Activated T-cell treated with anti-CD3 and anti-CD28 coated beads for 48 hours (primary cell): ENCODE measurements around the gene PFKFB3.

ENCODE experiments used
- DNase-seq: peaks from one replicate; pipeline ENCODE4 v3.0.0-alpha.2; 2020; ENCODE audit warnings: low read depth

The PFKFB3 gene

DNA sequence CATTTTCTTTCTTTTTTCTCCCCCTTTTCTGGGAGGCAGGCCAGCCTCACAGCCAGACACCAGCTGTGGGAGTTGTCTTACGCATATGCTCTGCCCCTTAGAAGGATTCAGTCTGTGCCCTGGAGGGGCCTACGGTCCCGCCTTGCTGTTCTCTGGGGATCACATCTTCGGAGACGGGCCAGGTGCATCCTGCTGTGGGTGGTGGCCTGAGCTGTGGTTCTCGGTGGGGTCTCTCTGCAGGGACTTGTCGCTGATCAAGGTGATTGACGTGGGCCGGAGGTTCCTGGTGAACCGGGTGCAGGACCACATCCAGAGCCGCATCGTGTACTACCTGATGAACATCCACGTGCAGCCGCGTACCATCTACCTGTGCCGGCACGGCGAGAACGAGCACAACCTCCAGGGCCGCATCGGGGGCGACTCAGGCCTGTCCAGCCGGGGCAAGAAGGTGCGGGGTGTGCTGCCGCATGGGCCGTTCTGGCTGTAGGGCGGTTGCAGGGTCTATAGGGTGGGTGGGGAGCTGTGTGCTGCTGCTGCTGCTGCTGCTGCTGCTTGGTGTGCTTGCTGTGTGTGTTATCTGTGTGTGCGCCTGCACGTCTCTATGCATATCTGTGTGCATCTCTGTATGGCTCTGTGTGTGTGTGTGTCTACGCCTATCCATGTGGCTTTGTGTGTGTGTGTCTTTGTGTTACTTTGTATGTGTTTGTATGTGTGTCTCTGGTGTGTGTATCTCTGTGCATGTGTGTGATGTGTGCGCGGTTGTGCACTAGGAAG lies 17.9 kb downstream of the PFKFB3 start:
- no peak for DNase-seq

DNA sequence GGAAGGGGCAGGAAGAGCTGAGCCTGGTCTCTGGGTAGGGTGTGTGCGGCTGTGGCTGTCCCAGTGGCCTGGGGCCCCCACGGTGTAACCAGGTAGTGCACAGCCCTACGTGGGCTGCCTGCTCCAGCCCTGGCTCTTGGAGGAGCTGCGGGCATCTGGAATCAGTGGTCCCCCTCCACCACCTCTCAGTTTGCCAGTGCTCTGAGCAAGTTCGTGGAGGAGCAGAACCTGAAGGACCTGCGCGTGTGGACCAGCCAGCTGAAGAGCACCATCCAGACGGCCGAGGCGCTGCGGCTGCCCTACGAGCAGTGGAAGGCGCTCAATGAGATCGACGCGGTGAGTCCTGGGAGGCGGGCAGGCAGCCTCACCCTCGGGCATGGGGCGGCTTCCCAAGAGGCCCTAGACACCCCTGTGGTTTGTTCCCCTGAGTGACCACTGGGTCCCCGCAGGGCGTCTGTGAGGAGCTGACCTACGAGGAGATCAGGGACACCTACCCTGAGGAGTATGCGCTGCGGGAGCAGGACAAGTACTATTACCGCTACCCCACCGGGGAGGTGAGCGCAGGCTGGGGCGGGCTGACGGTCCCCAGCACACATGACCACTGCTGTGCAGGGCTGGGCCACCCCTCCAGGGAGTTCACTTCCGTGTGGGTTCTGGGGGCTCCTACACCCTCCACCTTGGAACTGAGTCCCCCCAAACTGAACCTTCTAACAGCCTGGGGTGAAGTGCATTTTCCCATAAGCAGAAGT lies 18.6 kb downstream of the PFKFB3 start:
- DNase-seq, result no peak

DNA sequence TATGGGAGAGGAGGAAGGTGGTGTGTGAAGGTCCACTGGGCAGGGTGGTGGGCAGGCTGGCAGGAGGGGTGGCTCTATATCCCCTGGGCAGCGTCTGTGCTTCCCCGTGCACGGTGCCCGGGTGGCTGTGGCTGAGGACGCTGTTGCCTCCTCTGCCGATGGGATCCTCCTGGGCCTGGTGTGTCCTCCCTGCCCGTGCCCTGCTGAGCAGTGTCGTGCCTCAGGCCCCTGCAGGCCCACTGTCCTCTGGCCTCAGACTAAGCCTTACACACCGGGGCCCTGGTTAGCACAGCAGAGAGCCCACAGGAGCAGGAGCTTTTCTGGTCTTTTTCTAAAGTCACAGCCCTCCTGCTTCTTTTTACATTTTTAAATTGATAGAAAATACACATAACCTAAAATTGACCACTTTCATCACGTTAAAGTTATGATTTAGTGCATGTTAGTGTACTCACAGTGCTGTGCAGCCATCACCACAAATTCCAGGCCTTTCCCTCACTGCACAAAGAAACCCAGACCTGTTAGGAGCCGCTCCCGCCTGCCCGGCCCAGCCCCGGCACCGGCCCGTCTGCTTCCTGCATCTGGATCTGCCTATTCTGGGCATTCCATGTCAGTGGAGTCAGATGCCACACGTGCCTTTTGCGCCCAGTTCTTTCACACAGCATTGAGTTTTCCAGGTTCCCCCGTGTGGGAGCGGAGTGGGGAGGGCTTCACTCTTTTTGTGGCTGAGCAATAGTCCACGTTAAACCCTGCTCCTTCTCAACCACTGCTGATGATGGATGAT lies 19.4 kb downstream of the PFKFB3 start:
- no peak for DNase-seq

DNA sequence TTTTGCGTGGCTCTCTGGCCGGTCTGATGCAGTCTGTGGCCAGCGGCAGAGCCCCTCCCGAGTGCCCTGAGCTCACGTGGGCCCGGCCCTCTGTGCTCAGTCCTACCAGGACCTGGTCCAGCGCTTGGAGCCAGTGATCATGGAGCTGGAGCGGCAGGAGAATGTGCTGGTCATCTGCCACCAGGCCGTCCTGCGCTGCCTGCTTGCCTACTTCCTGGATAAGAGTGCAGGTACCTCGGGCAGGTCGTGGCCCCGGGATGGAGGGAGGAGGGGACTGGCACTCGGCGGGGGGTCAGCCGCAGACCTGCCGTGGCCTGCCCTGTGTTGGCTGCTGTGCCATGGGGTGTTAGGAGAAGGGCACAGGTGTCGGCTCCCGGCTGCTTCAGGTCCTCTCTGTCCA lies 20.0 kb downstream of the PFKFB3 start:
- no peak for DNase-seq

DNA sequence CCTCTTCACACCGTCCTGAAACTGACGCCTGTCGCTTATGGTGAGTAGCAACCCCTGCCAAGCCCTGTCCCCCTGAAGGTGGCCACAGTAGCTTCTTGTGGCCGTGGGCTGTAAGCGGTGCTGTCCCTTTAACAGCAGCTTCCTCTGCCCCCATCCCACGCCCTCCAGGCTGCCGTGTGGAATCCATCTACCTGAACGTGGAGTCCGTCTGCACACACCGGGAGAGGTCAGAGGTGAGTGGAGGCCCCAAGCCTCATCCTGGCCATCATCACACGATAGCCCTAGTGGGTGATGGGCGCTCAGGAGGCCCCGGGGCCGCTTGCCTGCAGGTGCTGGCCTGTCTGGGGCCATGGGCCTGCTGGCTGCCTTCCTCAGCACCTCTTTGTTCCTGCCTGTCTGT lies 21.2 kb downstream of the PFKFB3 start:
- DNase-seq, result no peak

DNA sequence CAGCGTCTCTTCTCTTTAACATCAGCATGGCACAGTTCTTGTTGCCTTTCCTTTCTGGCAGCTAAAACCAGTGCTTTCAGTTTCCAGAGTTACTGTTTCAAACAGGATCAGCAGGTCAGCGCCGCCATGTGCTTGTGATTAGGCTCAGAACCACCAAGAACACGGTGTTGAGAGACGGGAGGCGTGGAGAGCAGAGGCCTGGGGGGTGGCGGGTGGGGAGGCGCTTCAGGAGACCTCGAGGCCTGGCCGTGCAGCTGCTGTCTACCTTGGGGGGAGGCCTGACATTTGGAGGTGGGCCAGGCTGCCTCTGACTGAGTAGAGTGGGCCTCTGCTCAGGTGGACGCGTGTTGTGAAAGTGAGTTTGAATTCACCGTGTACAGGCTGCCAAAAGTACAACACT lies 22.0 kb downstream of the PFKFB3 start:
- no peak for DNase-seq

DNA sequence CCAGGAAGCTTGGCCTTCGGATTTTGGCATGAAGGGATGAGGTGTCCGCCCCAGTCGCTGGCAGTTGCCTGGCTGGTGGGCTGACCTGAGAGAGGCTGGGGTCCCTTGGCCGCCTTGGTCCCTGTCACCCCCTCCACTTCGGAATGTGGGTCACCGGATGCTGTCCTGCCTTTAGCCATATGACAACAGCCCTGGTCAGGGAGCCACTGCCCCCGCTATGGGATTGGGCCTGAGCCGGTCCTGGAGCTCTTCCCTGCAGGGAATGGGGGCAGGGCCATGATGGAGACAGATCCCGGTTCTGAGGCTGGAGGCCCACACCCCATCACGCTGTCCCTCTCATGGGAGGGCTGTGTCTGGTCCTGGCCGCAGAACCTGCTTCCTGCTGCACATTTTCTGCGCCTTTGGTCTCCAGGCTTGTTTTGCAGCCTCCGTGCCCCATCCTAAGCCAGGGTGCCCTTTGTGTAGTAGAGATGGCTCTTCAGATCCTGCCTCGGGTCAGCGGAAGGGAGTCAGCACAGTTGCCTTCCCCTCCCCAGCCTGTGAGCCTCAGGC lies 22.6 kb downstream of the PFKFB3 start:
- DNase-seq, result no peak

DNA sequence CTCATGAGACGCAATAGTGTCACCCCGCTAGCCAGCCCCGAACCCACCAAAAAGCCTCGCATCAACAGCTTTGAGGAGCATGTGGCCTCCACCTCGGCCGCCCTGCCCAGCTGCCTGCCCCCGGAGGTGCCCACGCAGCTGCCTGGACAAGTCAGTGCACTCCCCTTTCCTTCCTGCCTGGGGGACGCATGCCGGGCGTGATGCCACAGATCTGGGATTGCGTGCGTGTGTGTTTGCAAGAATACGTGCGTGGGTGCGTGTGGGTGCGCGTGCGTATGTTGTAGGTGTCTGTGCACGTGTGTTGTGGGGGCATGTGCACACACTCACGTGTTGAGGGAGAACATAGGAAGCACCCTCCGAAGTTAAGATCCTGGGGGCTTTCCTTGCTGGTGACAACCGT lies 23.5 kb downstream of the PFKFB3 start:
- no peak for DNase-seq

DNA sequence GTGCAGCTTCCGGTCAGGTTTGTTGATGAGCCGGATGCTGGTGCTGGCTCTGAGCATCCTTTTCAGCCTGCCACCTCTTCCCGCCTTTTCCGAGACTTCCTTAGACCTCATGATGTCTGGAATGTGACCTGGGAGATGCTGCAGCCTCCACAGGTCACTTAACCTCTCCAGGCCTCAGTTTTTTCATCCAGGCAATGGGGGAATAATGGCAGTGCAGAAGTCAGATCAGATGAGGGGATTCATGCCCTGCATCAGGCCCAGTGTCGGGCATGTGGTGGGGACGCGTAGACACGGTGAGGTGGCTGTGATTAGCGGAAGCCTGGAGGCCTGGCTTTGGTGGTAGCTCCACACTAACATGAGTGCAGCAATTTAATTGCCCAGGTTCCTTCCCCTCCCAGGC lies 24.6 kb downstream of the PFKFB3 start:
- no peak for DNase-seq

DNA sequence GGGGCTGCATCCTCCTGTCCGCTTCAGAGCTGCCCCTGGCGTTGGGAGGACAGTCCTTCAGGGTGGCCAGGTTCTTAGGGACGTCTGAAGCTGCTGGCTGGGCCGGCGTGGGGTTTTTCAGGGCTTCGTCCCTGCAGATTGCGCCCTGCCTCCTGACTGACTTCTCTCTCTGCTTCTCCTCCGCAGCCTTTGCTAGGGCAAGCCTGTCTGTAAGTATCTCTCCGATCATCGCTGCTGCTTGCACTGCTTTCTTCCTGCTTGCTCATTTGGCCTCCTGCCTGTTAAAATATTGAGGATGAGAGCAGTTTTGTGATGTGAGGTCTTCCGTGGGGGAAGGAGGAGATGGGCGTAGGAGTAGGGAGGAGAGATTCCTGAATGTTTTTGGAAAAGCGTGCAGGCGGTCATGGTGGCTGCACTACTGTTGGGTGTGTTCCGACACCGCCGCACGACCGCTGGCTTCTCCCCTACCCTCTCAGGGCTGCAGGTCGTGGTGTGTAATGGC lies 25.3 kb downstream of the PFKFB3 start:
- DNase-seq, result no peak

DNA sequence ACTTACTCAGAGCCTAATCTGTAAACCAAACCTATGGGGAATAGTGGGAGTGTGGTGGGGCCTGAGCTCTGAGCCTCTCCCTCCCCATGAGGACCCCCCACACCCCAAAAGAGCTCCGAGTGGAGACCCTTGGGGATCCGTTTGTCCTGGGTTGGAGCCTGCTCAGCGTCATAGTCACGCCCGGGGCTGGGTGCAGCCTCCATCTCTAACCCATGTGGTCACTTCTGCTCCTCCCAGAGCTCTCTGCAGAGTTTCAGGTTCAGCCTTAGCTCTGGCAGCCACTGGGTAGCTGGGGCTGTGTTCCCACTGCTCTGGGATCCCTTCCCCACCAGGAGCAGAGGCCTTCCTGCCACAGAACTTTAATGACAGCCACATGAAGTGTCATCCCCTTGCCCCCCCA lies 25.9 kb downstream of the PFKFB3 start:
- no peak for DNase-seq

DNA sequence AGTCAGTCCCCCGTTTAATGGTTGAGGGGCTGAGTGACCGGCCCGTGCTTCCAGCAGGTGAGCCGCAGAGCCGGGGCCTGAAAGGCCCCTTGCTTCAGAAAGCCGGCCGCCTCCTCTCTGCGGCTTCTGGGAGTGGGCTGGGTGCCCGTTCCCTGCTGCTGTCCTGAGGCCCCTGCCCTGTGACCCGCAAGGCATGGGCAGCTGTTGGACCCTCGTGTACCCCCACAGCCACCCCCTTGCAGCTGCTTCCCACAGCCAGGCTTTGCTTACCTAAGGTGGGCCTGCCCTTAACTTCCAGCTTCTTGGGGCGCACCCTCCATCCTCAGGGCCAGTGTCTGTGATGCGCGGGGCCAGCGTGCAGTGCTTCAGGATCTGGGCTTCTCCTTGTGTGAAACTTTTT lies 26.6 kb downstream of the PFKFB3 start:
- DNase-seq, result no peak

DNA sequence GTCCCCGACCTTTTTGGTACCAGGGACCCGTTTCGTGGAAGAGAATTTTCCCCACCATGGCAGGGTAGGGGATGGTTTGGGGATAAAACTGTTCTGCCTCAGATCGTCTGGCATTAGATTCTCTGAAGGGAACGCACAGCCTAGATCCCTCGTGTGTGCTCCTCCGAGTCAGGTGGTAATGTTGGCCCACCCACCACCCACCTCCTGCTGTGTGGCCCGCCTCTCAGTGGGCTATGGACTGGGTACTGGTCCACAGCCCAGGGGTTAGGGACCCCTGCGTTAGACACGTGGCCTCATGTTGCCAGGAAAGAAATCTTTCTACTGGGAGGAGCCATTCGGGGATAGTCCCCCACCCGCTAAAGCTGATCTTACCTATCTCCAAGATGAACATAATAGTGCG lies 27.0 kb downstream of the PFKFB3 start:
- no peak for DNase-seq

DNA sequence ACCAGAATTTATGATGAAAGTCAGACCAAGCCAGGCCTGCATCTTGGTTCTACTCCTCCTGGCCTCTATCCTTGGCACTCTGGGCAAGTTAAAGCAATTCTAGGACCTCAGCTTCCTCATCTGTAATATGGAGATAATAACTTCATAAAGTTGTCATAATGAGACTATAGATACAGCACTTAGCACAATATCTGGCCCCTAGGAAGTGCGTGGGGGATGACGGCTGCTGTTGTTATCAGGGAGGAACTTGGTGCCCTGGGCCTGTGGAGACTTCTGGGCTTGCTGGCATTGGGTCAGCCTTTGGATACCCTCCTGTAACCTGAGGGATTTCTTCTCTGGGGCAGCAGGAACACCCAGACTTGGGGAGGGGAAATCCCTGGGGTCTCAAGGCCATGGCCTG lies 27.6 kb downstream of the PFKFB3 start:
- DNase-seq, result no peak

DNA sequence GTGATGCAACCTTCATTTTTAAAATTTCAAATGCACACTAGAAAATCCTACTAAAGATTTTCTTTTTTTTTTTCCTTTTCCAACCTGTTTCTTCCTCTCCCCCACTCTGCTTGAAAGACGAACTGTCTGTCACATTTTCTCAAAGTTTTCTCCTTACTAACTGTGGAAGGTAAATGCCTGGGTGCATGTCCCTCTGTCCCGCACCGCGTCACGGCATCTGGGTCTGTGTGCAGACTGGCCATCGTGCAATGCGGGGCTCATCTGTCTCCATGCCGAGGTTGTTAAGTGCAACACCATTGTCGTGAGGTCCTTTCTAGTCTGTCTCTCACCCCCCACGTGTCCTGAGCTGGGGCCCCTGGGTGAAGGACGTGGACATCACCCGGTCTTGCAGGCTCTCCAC lies 28.4 kb downstream of the PFKFB3 start:
- no peak for DNase-seq

DNA sequence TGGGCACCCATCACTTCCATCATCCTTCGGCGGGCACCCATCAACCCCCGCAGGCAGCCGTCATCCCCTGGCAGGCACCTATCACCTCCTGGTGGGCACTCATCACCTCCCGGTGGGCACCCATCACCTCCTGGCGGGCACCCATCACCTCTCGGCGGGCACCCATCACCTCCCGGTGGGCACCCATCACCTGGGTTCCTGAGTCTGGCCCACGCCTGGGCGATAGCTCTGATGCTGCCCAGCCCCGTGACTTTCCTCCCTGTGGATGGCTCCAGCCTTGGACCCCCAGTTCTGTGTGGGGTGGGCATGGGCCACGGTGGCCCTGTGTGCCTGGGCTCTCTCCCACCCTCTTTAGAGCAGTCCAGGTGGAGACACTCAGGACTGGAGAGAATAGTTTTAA lies 29.0 kb downstream of the PFKFB3 start:
- DNase-seq, result no peak

DNA sequence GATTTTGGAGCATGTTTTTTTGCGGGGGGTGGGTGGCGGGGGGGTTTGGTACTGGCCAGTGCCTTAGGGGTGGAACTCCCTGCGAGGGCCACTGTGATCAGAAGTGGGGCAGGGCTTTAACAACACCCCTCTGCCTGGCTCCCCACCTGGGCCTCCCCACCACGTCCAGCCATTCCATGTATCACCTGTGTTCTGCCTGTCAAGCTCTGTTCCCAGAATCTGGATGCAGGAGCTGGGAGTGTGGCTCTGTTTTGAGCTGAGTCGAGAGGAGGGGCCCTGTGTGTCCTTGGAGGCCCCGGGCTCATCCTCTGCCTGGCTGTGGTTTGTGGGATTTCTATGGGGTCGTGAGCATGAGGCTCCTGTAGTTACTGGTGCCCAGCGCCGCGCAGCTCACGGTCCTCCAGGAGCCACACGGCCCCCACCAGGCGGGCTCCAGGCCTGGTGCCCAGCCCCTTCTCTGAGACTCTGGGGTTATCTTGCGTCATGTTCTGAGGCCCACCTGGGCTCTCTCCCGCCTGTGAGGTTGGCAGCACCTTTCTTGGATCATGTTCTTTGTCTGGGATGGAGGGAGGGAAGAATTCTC lies 29.6 kb downstream of the PFKFB3 start:
- DNase-seq, result no peak

DNA sequence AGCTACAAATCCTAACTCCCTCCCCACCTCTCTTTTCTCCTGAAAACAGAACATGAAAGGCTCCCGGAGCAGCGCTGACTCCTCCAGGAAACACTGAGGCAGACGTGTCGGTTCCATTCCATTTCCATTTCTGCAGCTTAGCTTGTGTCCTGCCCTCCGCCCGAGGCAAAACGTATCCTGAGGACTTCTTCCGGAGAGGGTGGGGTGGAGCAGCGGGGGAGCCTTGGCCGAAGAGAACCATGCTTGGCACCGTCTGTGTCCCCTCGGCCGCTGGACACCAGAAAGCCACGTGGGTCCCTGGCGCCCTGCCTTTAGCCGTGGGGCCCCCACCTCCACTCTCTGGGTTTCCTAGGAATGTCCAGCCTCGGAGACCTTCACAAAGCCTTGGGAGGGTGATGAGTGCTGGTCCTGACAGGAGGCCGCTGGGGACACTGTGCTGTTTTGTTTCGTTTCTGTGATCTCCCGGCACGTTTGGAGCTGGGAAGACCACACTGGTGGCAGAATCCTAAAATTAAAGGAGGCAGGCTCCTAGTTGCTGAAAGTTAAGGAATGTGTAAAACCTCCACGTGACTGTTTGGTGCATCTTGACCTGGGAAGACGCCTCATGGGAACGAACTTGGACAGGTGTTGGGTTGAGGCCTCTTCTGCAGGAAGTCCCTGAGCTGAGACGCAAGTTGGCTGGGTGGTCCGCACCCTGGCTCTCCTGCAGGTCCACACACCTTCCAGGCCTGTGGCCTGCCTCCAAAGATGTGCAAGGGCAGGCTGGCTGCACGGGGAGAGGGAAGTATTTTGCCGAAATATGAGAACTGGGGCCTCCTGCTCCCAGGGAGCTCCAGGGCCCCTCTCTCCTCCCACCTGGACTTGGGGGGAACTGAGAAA lies 30.4 kb downstream of the PFKFB3 start:
- no peak for DNase-seq

DNA sequence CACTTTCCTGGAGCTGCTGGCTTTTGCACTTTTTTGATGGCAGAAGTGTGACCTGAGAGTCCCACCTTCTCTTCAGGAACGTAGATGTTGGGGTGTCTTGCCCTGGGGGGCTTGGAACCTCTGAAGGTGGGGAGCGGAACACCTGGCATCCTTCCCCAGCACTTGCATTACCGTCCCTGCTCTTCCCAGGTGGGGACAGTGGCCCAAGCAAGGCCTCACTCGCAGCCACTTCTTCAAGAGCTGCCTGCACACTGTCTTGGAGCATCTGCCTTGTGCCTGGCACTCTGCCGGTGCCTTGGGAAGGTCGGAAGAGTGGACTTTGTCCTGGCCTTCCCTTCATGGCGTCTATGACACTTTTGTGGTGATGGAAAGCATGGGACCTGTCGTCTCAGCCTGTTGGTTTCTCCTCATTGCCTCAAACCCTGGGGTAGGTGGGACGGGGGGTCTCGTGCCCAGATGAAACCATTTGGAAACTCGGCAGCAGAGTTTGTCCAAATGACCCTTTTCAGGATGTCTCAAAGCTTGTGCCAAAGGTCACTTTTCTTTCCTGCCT lies 31.1 kb downstream of the PFKFB3 start:
- DNase-seq, result no peak

DNA sequence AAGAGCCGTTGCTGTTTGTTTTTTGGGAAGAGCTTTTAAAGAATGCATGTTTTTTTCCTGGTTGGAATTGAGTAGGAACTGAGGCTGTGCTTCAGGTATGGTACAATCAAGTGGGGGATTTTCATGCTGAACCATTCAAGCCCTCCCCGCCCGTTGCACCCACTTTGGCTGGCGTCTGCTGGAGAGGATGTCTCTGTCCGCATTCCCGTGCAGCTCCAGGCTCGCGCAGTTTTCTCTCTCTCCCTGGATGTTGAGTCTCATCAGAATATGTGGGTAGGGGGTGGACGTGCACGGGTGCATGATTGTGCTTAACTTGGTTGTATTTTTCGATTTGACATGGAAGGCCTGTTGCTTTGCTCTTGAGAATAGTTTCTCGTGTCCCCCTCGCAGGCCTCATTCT lies 31.6 kb downstream of the PFKFB3 start:
- DNase-seq, result no peak
